ENCODE measurements around the gene RELT.
"Not testable (repeated sequence)": the region's sequence is repeated elsewhere in the genome, so short reads cannot be mapped to it uniquely, and the experiment has no call there.

Gene RELT

GRCh38 chr11:73404506-73405145 is 28.4 kb downstream of the RELT start:
- DNase-seq: no peak

GRCh38 chr11:73405146-73405510 is 28.9 kb downstream of the RELT start:
- no peak for DNase-seq

GRCh38 chr11:73406131-73406530 is 29.9 kb downstream of the RELT start:
- no peak for DNase-seq

GRCh38 chr11:73406619-73407018 is 30.4 kb downstream of the RELT start:
- no peak for DNase-seq

GRCh38 chr11:73409431-73409830 is 33.2 kb downstream of the RELT start:
- no peak for DNase-seq

GRCh38 chr11:73410627-73411026 is 34.4 kb downstream of the RELT start:
- no peak for DNase-seq

- no peak for DNase-seq
Observed at GRCh38 chr11:73411031-73411430, 34.8 kb downstream of the RELT start.

GRCh38 chr11:73412308-73412707 is 36.1 kb downstream of the RELT start:
- DNase-seq: no peak

GRCh38 chr11:73413256-73413655 is 37.1 kb downstream of the RELT start:
- no peak for DNase-seq

GRCh38 chr11:73414977-73415651 is 38.9 kb downstream of the RELT start:
- no peak for DNase-seq

GRCh38 chr11:73415854-73416615 is 39.8 kb downstream of the RELT start:
- DNase-seq: no peak

GRCh38 chr11:73416786-73417185 is 40.6 kb downstream of the RELT start:
- no peak for DNase-seq

- DNase-seq: no peak
Observed at GRCh38 chr11:73420136-73420535, 43.9 kb downstream of the RELT start.

GRCh38 chr11:73422886-73423285 is 46.7 kb downstream of the RELT start:
- no peak for DNase-seq

- DNase-seq: no peak
Observed at GRCh38 chr11:73423506-73423905, 47.3 kb downstream of the RELT start.

GRCh38 chr11:73425108-73425507 is 48.9 kb downstream of the RELT start:
- DNase-seq: peak in 1 of 2 donors; percentile 64

- DNase-seq: no peak
Observed at GRCh38 chr11:73426219-73426850, 50.1 kb downstream of the RELT start.

GRCh38 chr11:73428227-73428626 is 52.0 kb downstream of the RELT start:
- no peak for DNase-seq

- no peak for DNase-seq
Observed at GRCh38 chr11:73428699-73429098, 52.5 kb downstream of the RELT start.

- DNase-seq: no peak
Observed at GRCh38 chr11:73429121-73429750, 53.0 kb downstream of the RELT start.

- DNase-seq: no peak
Observed at GRCh38 chr11:73430326-73430725, 54.1 kb downstream of the RELT start.

- no peak for DNase-seq
Observed at GRCh38 chr11:73431396-73431795, 55.2 kb downstream of the RELT start.

- not testable (repeated sequence) for DNase-seq
Observed at GRCh38 chr11:73436859-73437258, 60.7 kb downstream of the RELT start.
